Endometrial microvascular endothelial cells (primary cell): ENCODE measurements around the gene SYT8. TPM values are rescaled to one million over a fixed set of nuclear protein-coding genes. Genes with fewer than 3 reads are reported as not detected.
"Not testable (repeated sequence)": the region's sequence is repeated elsewhere in the genome, so short reads cannot be mapped to it uniquely, and the experiment has no call there.

Experiments used
- in situ Hi-C: cut with HindIII; loops from 2 replicates; pipeline ENCODE4 v1.10.0; 2017; ENCODE audit warnings: low sequenced_read_pairs, low pct_unique_long_range_greater_than_20kb; ENCODE audit errors: inconsistent ontology term
- total RNA-seq: library from RNA; depleted of rRNA; stranded (reverse); fragments of >200 nt; gene quantifications from one replicate; pipeline ENCODE4 v1.2.3, GENCODE V29; 2015; ENCODE audit errors: inconsistent ontology term

Gene SYT8
- total RNA-seq, 1 donor from 2014 or later = not detected

DNA sequence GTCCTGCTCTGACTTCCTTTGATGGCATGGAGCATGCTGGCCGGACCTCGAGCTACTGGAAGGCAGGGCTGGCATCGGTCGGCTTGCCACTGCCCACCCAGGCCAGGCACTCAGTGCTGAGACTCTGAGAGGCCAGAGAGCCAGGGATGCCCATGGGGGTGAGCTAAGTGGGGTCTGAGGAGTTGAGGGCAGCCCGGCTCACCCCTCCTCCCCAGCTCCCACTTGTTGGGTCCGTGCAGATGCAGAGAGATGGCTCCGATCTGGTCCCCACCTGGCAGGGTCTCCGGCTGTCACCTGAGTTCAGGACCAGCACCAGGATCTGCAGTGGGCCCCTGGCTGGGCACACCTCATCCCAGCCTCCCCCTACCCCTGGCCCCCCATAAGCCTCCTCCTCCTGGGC, 31.4 kb downstream of the SYT8 start:
- in situ Hi-C loops = no loop called here

DNA sequence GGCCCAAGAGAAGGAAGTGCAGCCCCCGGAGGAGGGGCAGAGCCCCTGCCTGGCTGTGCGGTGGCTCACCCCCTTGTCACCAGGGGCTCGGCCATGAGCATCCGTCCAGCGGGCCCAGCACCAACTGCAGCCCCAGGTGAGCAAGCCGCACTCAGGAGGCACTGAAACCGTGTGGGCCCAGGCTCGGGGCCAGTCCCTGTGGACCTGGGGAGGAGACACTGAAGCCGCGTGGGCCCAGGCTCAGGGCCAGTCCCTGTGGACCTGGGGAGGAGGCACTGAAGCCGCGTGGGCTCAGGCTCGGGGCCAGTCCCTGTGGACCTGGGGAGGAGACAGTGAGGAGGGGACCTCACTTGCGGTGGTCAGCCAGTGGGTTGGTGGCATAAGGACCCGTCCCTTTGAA, 32.0 kb downstream of the SYT8 start:
- in situ Hi-C loops = no loop called here

DNA sequence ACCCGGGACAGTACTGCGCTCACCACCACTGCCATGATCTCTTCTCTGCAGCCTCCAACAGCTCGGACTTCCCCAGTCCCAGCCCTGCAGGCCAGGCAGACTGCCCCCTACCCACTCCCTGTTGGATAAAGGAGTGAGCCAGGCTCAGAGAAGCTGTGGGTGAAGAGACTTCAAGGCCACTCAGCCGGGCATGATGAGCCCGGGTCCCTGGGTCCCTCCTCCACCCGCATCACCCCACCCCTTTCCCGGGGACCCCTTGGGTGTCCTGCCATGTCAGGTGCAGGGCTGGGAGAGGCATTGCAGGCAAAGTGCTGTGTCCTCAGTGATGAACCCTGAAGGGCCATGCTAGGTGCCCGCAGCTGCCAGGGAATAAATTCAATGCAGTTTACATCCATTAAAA, 32.6 kb downstream of the SYT8 start:
- in situ Hi-C loops = no loop called here

GRCh38 chr11:1868056-1868635, 33.4 kb downstream of the SYT8 start:
- in situ Hi-C loops = no loop called here

DNA sequence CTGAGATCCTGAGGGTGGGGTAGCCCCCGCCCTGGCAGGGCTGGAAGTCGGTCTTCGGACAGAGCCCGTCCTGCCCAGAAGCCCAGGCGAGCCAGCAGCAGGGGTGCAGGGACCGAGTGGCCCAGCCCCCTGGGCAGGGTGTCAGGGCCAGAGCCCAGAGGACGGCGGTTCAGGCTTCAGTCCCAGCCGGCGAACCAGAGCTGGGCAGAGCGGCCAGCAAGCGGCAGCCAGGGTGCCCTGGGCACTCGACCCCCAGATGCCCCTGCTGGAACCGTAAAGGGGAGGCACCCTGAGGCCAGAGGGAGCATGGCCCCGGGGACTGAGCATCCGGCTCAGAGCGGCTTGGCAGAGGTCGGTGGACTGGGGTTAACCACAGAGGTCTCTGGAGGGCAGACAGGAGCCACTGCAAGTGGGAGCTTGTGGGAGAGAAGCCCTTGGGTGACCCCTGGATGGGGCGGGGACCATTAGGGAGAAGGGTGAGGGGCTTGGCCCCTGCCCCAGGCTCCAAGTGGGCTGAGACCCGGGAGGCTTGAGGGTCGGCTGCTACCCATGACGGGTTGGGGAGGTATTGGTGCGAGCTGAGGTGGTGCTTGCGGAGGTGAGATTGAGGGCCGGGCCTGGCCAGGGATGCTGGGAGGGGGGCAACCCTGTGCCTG, 34.0 kb downstream of the SYT8 start:
- in situ Hi-C loops = no loop called here

DNA sequence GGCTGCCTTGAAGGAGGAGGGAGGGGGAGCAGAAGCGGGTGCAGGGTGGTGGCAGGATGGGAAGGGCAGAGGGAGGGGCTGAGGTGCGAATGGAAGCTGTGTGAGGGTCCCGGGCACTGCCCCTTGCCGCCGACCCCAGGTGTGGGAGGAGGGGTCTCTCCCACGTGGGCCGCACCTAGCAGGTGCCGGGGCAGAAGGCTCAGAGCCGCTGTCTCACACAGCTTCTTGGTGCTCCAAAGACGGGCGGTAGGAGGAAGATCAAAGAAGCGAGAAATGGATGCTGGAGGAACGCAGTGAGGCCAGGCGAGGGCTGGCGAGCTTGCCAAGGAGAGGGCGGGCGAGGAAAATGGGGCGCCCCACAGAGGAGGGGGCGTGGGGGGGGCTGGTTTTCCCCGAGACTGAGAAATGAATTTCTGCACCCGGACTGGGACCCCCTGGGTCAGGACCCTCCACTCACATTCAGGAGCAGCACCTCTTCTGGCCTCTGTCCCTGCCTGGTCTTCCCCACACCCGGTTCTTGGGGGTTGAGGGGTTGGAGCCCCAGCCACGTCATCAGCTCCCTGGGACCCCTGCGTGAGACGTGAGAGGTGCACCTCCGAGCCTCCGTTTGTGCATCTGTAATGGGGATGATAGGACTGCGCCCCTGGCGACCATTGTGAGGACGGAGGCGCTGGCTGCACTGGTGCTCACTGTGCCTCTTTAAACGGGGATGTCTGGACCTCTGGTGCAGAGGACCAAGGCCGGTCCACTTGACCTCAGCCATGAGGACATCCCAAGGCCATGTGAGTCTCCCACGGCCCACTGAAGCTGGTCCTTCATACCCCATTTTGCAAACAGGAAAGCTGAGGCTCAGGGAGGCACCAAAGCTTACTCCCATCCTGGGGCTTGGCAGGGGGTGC, 34.9 kb downstream of the SYT8 start:
- in situ Hi-C loops = no loop called here

GRCh38 chr11:1870326-1870696, 35.5 kb downstream of the SYT8 start:
- in situ Hi-C loops = no loop called here

- in situ Hi-C loops = no loop called here
Observed at GRCh38 chr11:1870721-1871466, 36.1 kb downstream of the SYT8 start.

DNA sequence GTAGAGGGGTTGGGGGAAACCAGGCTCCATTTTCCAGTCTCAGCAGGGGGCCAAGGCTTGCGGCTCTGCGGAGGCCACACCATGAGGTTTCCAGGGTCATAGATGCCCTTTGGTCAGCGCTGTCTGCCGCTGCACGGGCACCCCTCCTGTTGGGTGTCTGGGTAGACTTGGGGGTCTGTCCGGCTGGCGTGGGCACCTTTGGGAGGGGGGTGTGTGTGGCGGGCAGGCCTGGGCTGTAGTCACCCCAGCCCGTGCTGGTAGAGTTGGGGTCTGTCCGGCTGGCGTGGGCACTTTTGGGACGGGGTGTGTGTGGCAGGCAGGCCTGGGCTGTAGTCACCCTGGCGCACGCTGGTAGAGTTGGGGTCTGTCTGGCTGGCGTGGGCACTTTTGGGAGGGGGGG, 36.7 kb downstream of the SYT8 start:
- in situ Hi-C loops = no loop called here

DNA sequence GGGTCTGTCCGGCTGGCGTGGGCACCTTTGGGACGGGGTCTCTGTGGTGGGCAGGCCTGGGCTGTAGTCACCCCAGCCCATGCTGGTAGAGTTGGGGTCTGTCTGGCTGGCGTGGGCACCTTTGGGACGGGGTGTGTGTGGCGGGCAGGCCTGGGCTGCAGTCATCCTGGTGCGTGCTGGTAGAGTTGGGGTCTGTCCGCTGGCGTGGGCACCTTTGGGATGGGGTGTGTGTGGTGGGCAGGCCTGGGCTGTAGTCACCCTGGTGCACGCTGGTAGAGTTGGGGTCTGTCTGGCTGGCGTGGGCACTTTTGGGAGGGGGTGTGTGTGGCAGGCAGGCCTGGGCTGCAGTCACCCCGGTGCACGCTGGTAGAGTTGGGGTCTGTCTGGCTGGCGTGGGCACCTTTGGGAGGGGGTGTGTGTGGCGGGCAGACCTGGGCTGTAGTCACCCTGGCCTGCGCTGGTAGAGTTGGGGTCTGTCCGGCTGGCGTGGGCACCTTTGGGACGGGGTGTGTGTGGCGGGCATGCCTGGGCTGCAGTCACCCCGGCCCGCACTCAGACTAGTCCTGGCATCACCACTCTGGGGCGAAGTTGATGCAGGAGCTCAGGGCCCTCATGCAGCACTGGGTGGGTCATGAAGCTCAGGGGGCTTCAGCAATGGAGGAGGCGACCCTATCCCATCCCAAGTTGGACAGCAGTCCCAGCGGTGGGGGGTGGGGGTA, 37.6 kb downstream of the SYT8 start:
- in situ Hi-C loops = no loop called here

DNA sequence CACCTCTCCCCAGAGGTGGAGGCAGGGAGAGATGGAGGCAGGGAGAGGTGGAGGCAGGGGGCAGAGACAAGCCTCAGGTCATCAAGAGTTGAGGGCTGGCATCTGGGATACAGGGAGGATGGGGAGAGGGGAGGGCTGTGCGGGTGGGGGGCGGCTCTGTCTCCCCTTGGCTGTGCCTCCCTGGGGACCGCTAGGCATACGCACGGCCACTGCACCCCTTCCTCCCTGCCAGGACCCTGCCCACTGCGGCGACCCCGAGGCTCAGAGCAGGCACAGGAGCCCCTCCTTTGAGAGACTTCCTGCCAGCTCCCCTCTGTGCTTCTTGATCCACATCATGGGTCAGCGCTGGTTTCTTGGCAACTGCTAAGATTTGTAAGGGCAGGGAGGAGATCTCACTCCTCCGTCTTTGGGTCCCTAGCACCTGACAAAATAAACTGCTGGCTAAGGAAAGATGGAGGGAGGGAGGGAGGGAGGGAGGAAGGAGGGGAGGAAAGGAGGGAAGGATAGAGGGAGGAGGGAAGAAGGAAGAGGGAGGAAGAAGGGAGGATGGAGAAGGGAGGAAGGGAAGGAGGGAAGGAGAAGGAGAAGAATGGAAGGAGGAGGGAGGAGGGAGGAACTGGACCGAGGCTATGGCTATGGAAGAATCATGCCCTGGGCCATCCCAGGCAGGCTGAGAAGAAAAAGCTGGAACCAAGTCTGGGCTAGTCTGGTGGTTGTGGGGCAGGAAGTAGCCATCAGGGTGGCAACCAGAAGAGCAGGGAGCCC, 38.4 kb downstream of the SYT8 start:
- in situ Hi-C loops = no loop called here

DNA sequence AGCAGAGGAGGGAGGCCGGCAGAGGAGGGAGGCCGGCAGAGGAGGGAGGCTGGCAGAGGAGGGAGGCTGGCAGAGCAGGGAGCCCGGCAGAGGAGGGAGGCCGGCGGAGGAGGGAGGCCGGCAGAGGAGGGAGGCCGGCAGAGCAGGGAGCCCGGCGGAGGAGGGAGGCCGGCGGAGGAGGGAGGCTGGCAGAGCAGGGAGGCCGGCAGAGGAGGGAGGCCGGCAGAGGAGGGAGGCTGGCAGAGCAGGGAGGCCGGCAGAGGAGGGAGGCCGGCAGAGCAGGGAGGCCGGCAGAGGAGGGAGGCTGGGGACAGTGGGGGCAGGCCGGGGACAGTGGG, 39.0 kb downstream of the SYT8 start:
- in situ Hi-C loops = not testable (repeated sequence)

DNA sequence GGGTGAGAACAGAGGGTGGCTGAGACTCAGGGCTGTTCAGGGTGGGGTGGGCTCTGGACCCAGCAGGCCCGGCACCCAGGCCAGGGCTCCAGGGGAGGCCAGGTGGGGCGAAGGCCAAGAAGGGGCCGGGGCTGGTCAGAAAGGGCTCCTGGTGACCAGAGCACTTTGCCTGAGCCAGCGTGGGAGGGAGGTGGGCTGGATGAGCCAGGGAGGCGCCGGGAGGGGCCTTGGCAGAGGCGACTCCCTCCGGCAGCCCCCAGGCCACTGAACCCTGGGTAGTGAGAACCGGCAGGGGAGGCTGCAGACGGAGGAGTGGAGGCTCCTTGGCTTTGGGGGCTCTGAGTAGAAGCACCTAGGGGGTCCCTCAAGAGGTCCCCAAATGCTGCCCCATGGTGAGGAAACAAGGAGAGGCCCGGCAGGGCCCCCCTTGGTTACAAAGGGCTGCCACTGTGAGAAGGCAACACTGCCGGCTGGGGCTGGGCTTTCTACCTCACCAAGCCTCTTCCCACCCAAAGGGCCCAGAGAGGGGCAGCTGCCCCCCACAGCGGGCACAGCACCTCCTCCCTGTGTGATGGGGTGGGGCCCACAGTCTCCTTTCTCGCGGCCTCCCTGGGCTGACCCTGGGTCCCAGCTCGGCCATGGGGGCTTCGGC, 39.8 kb downstream of the SYT8 start:
- in situ Hi-C loops = not testable (repeated sequence)

GRCh38 chr11:1875093-1875850, 40.5 kb downstream of the SYT8 start:
- in situ Hi-C loops = no loop called here

- in situ Hi-C loops = not testable (repeated sequence)
Observed at GRCh38 chr11:1875851-1876301, 41.1 kb downstream of the SYT8 start.

- in situ Hi-C loops = no loop called here
Observed at GRCh38 chr11:1876361-1877063, 41.7 kb downstream of the SYT8 start.
